K562 (cell line): ENCODE data around the gene GBP7. TPM values are rescaled to one million over a fixed set of nuclear protein-coding genes. Genes with fewer than 3 reads are reported as not detected.

ENCODE experiments used
- CUX1 ChIP-seq: fragments of 200-800 bp; sonication (Bioruptor generic); IDR thresholded peaks from 2 replicates; pipeline ENCODE4 v1.6.1; 2016; ENCODE audit warnings: missing genetic modification characterization, missing compliant biosample characterization
- DMBX1 ChIP-seq: fragments of 250-450 bp; sonication (Bioruptor Pico); IDR thresholded peaks from 2 replicates; pipeline ENCODE4 v1.8.0; 2022; ENCODE audit warnings: inconsistent platforms, mild to moderate bottlenecking, moderate library complexity, borderline replicate concordance
- ERF ChIP-seq: fragments of 450-650 bp; formaldehyde crosslinking; IDR thresholded peaks from 2 replicates; pipeline ENCODE4 v1.4.0; 2020; ENCODE audit warnings: mild to moderate bottlenecking, mixed read lengths
- HMBOX1 ChIP-seq: sonication (generic); IDR thresholded peaks from 2 replicates; pipeline ENCODE4 v1.6.1; 2016
- IRF9 ChIP-seq: fragments of 450-650 bp; IDR thresholded peaks from 2 replicates; pipeline ENCODE4 v1.6.1; 2016; ENCODE audit warnings: missing biosample characterization, missing genetic modification characterization
- MAFK ChIP-seq: IDR thresholded peaks from 2 replicates; pipeline ENCODE4 v1.6.1; 2011; ENCODE audit warnings: low read length, improper control_type of control experiment
- NRF1 ChIP-seq, 2 experiments: fragments of 450-650 bp; IDR thresholded peaks in 1 of 2; conservative IDR thresholded peaks in 1 of 2; 2 replicates each; pipeline ENCODE4 v1.6.1; 2014; ENCODE audit warnings: mild to moderate bottlenecking in 2 of 2
- PATZ1 ChIP-seq: fragments of 250-450 bp; sonication (Bioruptor Pico); IDR thresholded peaks from 2 replicates; pipeline ENCODE4 v1.5.0; 2020; ENCODE audit warnings: mild to moderate bottlenecking, borderline replicate concordance
- TBP ChIP-seq: optimal IDR thresholded peaks from 2 replicates; pipeline ENCODE3; 2011; ENCODE audit warnings: low read depth, low read length, improper control_type of control experiment
- TOE1 ChIP-seq, 2 experiments: fragments of 450-650 bp in 1 of 2; sonication (generic) in 1 of 2; formaldehyde crosslinking in 1 of 2; IDR thresholded peaks; 2 replicates each; pipeline versions ENCODE4 v1.7.1 to v1.8.0; 2016 to 2022; ENCODE audit warnings: borderline replicate concordance in 2 of 2, mild to moderate bottlenecking in 2 of 2, antibody characterized with exemption in 1 of 2, inconsistent platforms in 1 of 2, low read depth in 1 of 2, missing genetic modification reagents in 1 of 2, moderate library complexity in 1 of 2
- TRIM28 ChIP-seq: fragments of 450-650 bp; IDR thresholded peaks from 2 replicates; pipeline ENCODE4 v1.6.1; 2017
- ZFX ChIP-seq: sonication (generic); formaldehyde crosslinking; IDR thresholded peaks from 2 replicates; pipeline ENCODE4 v1.8.0; 2022; ENCODE audit warnings: mild to moderate bottlenecking, missing genetic modification reagents, moderate library complexity
- ZNF239 ChIP-seq: fragments of 250-450 bp; sonication (Bioruptor Pico); IDR thresholded peaks from 2 replicates; pipeline ENCODE4 v1.4.0; 2020; ENCODE audit warnings: mild to moderate bottlenecking
- ZNF436 ChIP-seq: fragments of 250-450, 450-650 bp; sonication (Bioruptor Pico); formaldehyde crosslinking; IDR thresholded peaks from 2 replicates; pipeline ENCODE4 v1.7.0; 2020; ENCODE audit warnings: mild to moderate bottlenecking
- ZNF444 ChIP-seq: fragments of 250-450 bp; sonication (Bioruptor Pico); IDR thresholded peaks from 2 replicates; pipeline ENCODE4 v1.4.0; 2020; ENCODE audit warnings: mild to moderate bottlenecking, moderate library complexity
- polyA plus RNA-seq, 8 experiments: library from polyadenylated mRNA; depleted of rRNA in 4 of 8; stranded (reverse) in 5 of 8; unstranded in 3 of 8; fragments of >200 nt; fragmentation: Nextera tagmentation in 2 of 8; fragmentation: Illumina TruSeq in 1 of 8; extraction: Ambion mirVana in 2 of 8; extraction: Trizol in 1 of 8; gene quantifications; 2 replicates each; pipeline versions ENCODE4 v1.2.1 to v1.2.3, GENCODE V29; 2011 to 2014; ENCODE audit warnings: inconsistent platforms in 1 of 8, missing spikeins in 1 of 8
- total RNA-seq, 7 experiments: library from RNA; depleted of rRNA in 6 of 7; stranded (reverse); fragments of >200 nt in 6 of 7; fragmentation: Illumina TruSeq in 2 of 7; extraction: Trizol in 2 of 7; gene quantifications; 2 replicates each; pipeline versions ENCODE4 v1.2.1 to v1.2.3, GENCODE V29; 2011 to 2021; ENCODE audit warnings: low replicate concordance in 1 of 7

GBP7 gene
- total and polyA plus RNA-seq, 9 of the 15 experiments (the other 6 are each of a cell fraction or from before 2014, with no cell fraction given), result 0.03 TPM; not detected in 8

- TF ChIP-seq TBP, result no peak
- no peak for TF ChIP-seq ZNF436
- no peak for TF ChIP-seq TRIM28
- no peak for TF ChIP-seq CUX1 (CRISPR knock-in tag)
- TF ChIP-seq IRF9 (tag), result peak; percentile 91
- peak; percentile 84 for TF ChIP-seq ZNF239 (CRISPR knock-in tag)
- TF ChIP-seq HMBOX1, result no peak
- TF ChIP-seq PATZ1 (CRISPR knock-in tag), result 0 out of 2 replicates have a peak, but pooled peaks have one; percentile 42
- no peak for TF ChIP-seq NRF1 (conservative IDR thresholded peaks at IDR 0.05 in 1 of 2, IDR thresholded peaks at IDR 0.05 in 1 of 2)
- TF ChIP-seq MAFK, result peak; percentile 90
- TF ChIP-seq DMBX1 (CRISPR knock-in tag), result peak; percentile 97; the same call in 1 of the 2 replicates
- TF ChIP-seq ZFX (CRISPR knock-in tag), result no peak
- TF ChIP-seq ERF (CRISPR knock-in tag), result 0 out of 2 replicates have a peak, but pooled peaks have one; percentile 56
- TF ChIP-seq ZNF444 (CRISPR knock-in tag), result no peak
- no peak for TF ChIP-seq TOE1 (IDR thresholded peaks at IDR 0.05; ENCODE audit: borderline replicate concordance)
- no peak for TF ChIP-seq TOE1 (CRISPR knock-in tag; IDR thresholded peaks at IDR 0.05; ENCODE audit: borderline replicate concordance, low read depth)
Measured at GRCh38 chr1:89170170-89171066, 5.4 kb downstream of the GBP7 start (continued).
